MCF 10A (cell line): ENCODE measurements around the gene GNLY. TPM values are rescaled to one million over a fixed set of nuclear protein-coding genes. Genes with fewer than 3 reads are reported as not detected.

Experiments used
- BruUV-seq: library from RNA; stranded (reverse); fragments of 400-500 nt; replicated peaks from 2 replicates; lab custom pipeline; 2021; lab: Mats Ljungman, UMichigan
- CTCF ChIA-PET: fragments of 300-600 bp; sonication (Branson Sonifier 250); formaldehyde crosslinking; extraction: SDS; loops from one replicate; lab custom pipeline; 2021; ENCODE audit warnings: antibody characterized with exemption, inconsistent platforms; lab: Yijun Ruan, JAX
- POLR2A ChIA-PET: fragments of 300-600, 350-650 bp; sonication (Branson Sonifier 250); formaldehyde crosslinking; extraction: SDS; loops from one replicate; lab custom pipeline; 2020; ENCODE audit warnings: antibody characterized with exemption, inconsistent platforms; lab: Yijun Ruan, JAX
- DNase-seq: peaks from one replicate; pipeline ENCODE4 v3.0.0-alpha.2; 2018; ENCODE audit not compliant: unreplicated experiment
- H3K27ac Mint-ChIP-seq: one replicate; pipeline ENCODE4 v1.8.0; 2022; ENCODE audit warnings: mild to moderate bottlenecking, low read depth, mixed read lengths; ENCODE audit not compliant: unreplicated experiment
- H3K27me3 Mint-ChIP-seq: one replicate; pipeline ENCODE4 v1.8.0; 2022; ENCODE audit warnings: mixed read lengths; ENCODE audit not compliant: insufficient read depth, unreplicated experiment
- H3K36me3 Mint-ChIP-seq: one replicate; pipeline ENCODE4 v1.8.0; 2022; ENCODE audit warnings: mild to moderate bottlenecking, moderate library complexity, mixed read lengths; ENCODE audit not compliant: insufficient read depth, unreplicated experiment
- H3K4me1 Mint-ChIP-seq: one replicate; pipeline ENCODE4 v1.8.0; 2022; ENCODE audit warnings: mixed read lengths; ENCODE audit not compliant: insufficient read depth, unreplicated experiment
- H3K4me3 Mint-ChIP-seq: one replicate; pipeline ENCODE4 v1.8.0; 2022; ENCODE audit warnings: mild to moderate bottlenecking, moderate library complexity, mixed read lengths; ENCODE audit not compliant: unreplicated experiment
- H3K9me3 Mint-ChIP-seq: one replicate; pipeline ENCODE4 v1.8.0; 2022; ENCODE audit warnings: mixed read lengths; ENCODE audit not compliant: unreplicated experiment
- intact Hi-C: fragments of 100-400 bp; cut with micrococcal nuclease; formaldehyde crosslinking; loops from 2 replicates; pipeline ENCODE4 v1.14.1; 2022
- total RNA-seq: library from RNA; stranded (reverse); gene quantifications from 2 replicates; pipeline ENCODE4 v1.2.3, GENCODE V29; 2022
- TF ChIP-seq, protein P1 (sequence below): fragments of 200-600 bp; IDR thresholded peaks from one replicate; pipeline ENCODE4 v1.8.0; 2022; ENCODE audit warnings: antibody characterized with exemption, mild to moderate bottlenecking; ENCODE audit not compliant: unreplicated experiment

Gene GNLY
- total RNA-seq, 1 experiment from 2014 or later: not detected

DNA sequence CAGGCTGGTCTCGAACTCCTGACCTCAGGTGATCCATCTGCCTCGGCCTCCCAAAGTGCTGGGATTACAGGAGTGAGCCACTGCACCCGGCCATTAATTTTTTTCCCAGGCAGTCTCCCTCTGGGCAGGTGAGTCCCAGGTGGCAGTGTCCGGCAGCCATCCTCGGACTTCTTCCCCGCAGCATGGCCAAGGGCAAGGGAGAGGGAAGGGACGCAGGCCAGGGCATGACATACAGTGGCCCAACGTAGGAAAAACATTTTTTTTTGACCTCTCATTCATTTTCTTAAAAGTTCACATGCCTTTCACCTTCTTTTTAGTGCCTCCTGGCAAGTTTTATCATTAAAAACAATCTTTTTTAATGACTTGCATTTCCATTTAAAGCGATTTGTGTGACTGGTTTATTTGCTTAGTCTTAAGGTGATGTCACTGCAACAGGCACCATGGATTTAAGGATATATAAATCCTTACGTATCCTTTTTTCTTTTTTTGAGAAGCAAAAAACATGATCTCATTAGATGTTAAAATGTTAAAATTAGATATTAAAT is 36.6 kb downstream of the GNLY start:
- intact Hi-C loops: no loop called here
- CTCF ChIA-PET: interaction anchor here (0.9 to 2.5 kb wide), 4 partner anchors 74 to 83 kb away, joined by 3 to 153 read pairs (median 20); no protein-coding TSS in a partner anchor
- Mint-ChIP-seq H3K4me3 (no peak overlapping the region), H3K4me1 (peaks cover 6% of the 10 kb centered on the region), H3K9me3 (no peaks in the 10 kb centered on the region), H3K27me3 (no peaks in the 10 kb centered on the region), H3K36me3 (no peaks in the 10 kb centered on the region), H3K27ac (no peak overlapping the region)
- POLR2A ChIA-PET: interaction anchor here (2.2 kb wide), 1 partner anchor 11 kb away, joined by 7 read pairs; no protein-coding TSS in a partner anchor
- no TSS peak for BruUV-seq
- TF ChIP-seq, protein P1, sequence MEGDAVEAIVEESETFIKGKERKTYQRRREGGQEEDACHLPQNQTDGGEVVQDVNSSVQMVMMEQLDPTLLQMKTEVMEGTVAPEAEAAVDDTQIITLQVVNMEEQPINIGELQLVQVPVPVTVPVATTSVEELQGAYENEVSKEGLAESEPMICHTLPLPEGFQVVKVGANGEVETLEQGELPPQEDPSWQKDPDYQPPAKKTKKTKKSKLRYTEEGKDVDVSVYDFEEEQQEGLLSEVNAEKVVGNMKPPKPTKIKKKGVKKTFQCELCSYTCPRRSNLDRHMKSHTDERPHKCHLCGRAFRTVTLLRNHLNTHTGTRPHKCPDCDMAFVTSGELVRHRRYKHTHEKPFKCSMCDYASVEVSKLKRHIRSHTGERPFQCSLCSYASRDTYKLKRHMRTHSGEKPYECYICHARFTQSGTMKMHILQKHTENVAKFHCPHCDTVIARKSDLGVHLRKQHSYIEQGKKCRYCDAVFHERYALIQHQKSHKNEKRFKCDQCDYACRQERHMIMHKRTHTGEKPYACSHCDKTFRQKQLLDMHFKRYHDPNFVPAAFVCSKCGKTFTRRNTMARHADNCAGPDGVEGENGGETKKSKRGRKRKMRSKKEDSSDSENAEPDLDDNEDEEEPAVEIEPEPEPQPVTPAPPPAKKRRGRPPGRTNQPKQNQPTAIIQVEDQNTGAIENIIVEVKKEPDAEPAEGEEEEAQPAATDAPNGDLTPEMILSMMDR: no peak
- DNase-seq: no peak

DNA sequence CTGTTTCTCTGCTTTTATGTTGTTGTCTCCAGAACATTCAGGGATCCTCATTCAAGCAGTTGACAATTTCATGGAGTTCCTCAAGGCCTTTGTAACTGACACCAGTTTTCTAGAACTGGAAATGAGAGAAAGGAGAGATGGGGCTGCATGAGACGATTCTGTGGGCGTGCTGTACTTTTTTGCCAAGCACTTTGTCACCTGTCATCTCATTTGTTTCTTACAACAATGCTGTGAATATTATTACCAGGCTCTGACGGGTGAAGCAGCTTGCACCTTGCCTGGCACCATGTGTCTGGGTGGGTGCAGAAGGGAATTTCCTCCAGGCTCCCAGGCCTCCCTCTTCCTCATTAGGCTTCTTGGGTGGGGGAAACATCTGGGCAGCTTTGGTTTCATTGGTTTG is 37.4 kb downstream of the GNLY start:
- POLR2A ChIA-PET: no interaction called here
- no peak for DNase-seq
- no TSS peak for BruUV-seq
- Mint-ChIP-seq H3K9me3 (no peaks in the 10 kb centered on the region), H3K4me1 (peaks cover 6% of the 10 kb centered on the region), H3K36me3 (no peaks in the 10 kb centered on the region), H3K4me3 (no peak overlapping the region), H3K27me3 (no peaks in the 10 kb centered on the region), H3K27ac (no peak overlapping the region)
- TF ChIP-seq, protein P1: no peak
- CTCF ChIA-PET: interaction anchor here (0.6 to 1.5 kb wide), 3 partner anchors 74 to 93 kb away, joined by 3 to 6 read pairs (median 3); no protein-coding TSS in a partner anchor
- intact Hi-C loops: no loop called here

DNA sequence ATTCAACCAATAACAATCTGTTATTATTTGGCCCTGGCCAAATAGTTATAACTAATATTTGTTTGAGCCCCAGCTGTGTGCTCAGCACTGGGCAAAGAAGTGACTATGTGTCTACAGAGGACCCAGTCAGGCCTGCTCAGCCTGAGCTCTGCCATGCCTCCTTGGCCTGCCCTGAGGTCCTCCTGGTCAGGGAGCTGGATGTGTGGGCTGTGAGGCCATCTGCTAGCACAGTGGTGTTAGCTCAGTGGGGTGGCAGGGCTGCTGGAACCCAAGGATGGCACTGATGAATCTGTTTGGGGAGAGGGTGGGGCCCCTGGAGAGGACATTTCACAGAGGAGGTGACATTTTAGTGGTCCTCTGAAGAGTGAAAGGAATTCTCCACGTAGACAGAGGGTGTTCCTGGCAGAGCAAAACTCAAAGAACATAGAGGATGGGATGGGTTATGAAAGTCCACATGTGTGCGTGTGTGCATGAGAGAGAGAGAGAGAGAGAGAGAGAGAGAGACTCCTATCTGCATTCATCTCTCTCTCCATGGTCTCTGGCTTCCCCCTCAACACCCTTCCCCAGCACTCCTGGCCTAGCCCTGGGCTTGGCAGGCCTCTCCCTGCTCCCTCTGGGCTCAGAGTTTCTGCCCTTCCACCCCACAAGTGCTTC is 38.4 kb downstream of the GNLY start:
- intact Hi-C loops: no loop called here
- BruUV-seq: no TSS peak
- TF ChIP-seq, protein P1: no peak
- Mint-ChIP-seq H3K4me3 (no peak overlapping the region), H3K27me3 (no peaks in the 10 kb centered on the region), H3K4me1 (peaks cover 6% of the 10 kb centered on the region), H3K36me3 (no peaks in the 10 kb centered on the region), H3K9me3 (no peaks in the 10 kb centered on the region), H3K27ac (no peak overlapping the region)
- ChIA-PET POLR2A (interaction anchor here (1.0 kb wide), 1 partner anchor 10 kb away, joined by 4 read pairs; no protein-coding TSS in a partner anchor), CTCF (interaction anchor here (0.6 to 3.1 kb wide), 3 partner anchors 22 to 82 kb away, joined by 3 to 13 read pairs (median 4); no protein-coding TSS in a partner anchor)
- DNase-seq: no peak

DNA sequence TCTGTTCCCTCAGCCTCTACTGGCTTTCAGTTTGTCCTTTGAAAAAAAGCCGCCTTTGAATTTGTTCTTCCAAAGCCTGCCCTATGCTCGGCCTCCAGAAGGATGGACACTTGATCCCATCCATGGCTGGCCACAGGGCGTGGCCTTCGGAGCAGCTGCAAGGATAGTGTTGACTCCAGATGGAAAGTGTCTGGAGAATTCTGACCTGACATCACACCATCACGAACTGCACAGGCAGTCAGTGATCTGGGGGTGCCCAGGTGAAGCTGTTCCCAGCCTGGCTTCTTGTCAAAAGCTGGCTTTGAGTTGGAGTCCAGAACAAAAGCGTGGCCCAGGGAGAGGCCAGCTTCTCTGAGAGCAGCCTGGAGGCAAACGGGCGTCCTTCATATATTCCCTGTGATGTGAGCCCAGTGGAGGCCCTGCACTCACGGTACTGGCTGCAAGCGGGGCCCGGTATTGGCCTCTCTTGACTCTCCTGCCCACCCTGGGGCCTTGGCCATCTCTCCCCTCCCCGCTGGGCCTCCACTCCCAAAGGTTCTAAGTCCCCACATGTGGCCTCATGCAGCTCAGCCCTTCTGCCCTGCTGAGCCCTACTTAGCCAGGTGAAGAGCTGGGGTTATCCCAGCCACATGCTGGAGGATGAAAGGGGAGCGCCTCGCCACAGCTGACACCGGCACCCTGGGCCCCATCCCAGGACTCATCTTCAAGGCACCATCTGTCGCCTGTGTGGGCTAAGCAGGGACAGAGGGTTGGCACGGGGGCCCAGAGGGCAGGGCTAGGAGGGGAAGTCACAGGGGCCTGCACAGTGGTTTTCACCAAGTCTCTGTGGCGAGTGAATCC is 39.2 kb downstream of the GNLY start:
- Mint-ChIP-seq H3K27ac (no peak overlapping the region), H3K27me3 (no peaks in the 10 kb centered on the region), H3K36me3 (no peaks in the 10 kb centered on the region), H3K4me3 (no peak overlapping the region), H3K9me3 (no peaks in the 10 kb centered on the region), H3K4me1 (peaks cover 6% of the 10 kb centered on the region)
- intact Hi-C loops: no loop called here
- ChIA-PET POLR2A (interaction anchor here (1.0 to 1.2 kb wide), 2 partner anchors 9 to 32 kb away, joined by 4 read pairs; no protein-coding TSS in a partner anchor), CTCF (interaction anchor here (0.6 to 3.1 kb wide), 11 partner anchors 17 to 347 kb away, joined by 3 to 13 read pairs (median 3); no protein-coding TSS in a partner anchor)
- TF ChIP-seq, protein P1: no peak
- no peak for DNase-seq
- no TSS peak for BruUV-seq
